ENCODE data around the gene KCNJ1.

The KCNJ1 gene

DNA sequence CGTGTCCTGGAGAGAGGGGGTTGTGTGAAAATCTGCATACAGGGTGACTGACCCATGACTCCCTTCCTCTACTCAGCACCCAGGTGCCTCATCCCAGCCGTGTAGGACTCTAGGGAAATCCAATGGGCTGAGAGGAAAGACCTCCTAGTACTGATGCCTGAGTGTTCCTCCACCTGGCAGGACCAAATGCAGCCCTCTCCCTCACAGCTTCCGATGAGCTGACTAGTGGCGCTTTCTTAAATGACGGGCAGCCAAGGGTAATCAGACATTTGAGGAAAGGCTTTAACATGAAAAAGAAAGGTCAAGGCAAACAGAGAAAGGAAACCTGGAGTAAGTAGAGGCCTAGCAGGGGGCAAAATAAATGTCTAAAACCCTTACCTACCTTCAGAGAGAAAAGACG lies 5.0 kb upstream of the KCNJ1 start:
- no peaks in the 10 kb centered on the region for H3K4me1 ChIP-seq (ENCODE audit: control insufficient read depth in 5 of 5, insufficient read depth in 5 of 5, low read length in 5 of 5)
- H3K27me3 ChIP-seq (ENCODE audit: control insufficient read depth in 5 of 5, insufficient read depth in 4 of 5, low read length in 5 of 5) = no peaks in the 10 kb centered on the region
- H3K9me3 ChIP-seq (ENCODE audit: control insufficient read depth in 5 of 5, low read length in 5 of 5) = no peaks in the 10 kb centered on the region
- no peak overlapping the region for H3K9ac ChIP-seq (ENCODE audit: low read length in 5 of 5)
- no peak overlapping the region for H3K4me3 ChIP-seq (ENCODE audit: low read depth in 1 of 5, low read length in 5 of 5)
- H3K27ac ChIP-seq (ENCODE audit: low read depth, low read length) = no peak overlapping the region
- no peaks in the 10 kb centered on the region for H3K36me3 ChIP-seq (ENCODE audit: control insufficient read depth in 5 of 5, insufficient read depth in 5 of 5, low read length in 5 of 5)

GRCh38 chr11:128871168-128871610 lies 4.1 kb upstream of the KCNJ1 start:
- H3K4me3 ChIP-seq (ENCODE audit: low read depth in 1 of 5, low read length in 5 of 5) = no peak overlapping the region
- H3K36me3 ChIP-seq (ENCODE audit: control insufficient read depth in 5 of 5, insufficient read depth in 5 of 5, low read length in 5 of 5) = no peaks in the 10 kb centered on the region
- H3K27me3 ChIP-seq (ENCODE audit: control insufficient read depth in 5 of 5, insufficient read depth in 4 of 5, low read length in 5 of 5) = no peaks in the 10 kb centered on the region
- no peaks in the 10 kb centered on the region for H3K9me3 ChIP-seq (ENCODE audit: control insufficient read depth in 5 of 5, low read length in 5 of 5)
- no peak overlapping the region for H3K9ac ChIP-seq (ENCODE audit: low read length in 5 of 5)
- no peaks in the 10 kb centered on the region for H3K4me1 ChIP-seq (ENCODE audit: control insufficient read depth in 5 of 5, insufficient read depth in 5 of 5, low read length in 5 of 5)
- no peak overlapping the region for H3K27ac ChIP-seq (ENCODE audit: low read depth, low read length)

DNA sequence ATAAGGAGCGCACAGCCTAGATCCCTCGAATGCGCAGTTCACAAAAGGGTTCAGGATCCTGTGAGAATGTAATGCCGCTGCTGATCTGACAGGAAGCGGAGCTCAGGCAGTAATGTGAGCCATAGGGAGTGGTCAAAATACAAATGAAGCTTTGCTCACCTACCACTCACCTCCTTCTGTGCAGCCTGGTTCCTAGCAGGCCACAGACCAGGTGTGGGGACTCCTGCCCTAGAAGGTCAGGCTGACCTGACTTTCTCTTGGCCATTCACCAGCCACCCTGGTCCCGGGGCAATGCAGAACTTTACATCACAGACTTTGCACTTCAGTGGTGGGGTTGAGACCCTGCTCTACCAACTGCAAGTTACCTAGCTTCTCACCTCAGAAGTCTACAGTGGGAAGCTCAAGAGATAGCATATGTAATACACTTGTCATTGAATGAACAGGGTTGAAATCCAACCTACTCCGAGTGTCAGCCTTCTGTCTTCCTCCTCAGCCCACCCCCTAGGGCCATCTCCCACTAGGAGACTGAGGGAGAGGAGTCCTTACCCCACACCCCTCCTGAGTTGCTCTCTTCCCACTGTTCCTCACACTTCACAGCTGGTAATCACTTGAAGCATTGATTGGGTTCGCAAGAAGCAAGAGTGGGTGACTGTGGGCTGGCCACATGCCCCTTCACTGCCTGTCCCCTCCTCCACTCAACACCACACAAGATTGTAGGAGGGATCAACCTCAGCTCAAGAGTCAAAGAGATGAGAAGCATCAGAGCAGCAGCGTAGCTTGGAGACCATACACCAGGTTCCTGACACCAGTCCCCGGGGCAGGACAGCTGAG lies 2.0 kb upstream of the KCNJ1 start:
- H3K9ac ChIP-seq (ENCODE audit: low read length in 5 of 5) = no peak overlapping the region
- H3K9me3 ChIP-seq (ENCODE audit: control insufficient read depth in 5 of 5, low read length in 5 of 5) = no peaks in the 10 kb centered on the region
- no peaks in the 10 kb centered on the region for H3K36me3 ChIP-seq (ENCODE audit: control insufficient read depth in 5 of 5, insufficient read depth in 5 of 5, low read length in 5 of 5)
- H3K27me3 ChIP-seq (ENCODE audit: control insufficient read depth in 5 of 5, insufficient read depth in 4 of 5, low read length in 5 of 5) = no peaks in the 10 kb centered on the region
- H3K27ac ChIP-seq (ENCODE audit: low read depth, low read length) = no peak overlapping the region
- no peaks in the 10 kb centered on the region for H3K4me1 ChIP-seq (ENCODE audit: control insufficient read depth in 5 of 5, insufficient read depth in 5 of 5, low read length in 5 of 5)
- no peak overlapping the region for H3K4me3 ChIP-seq (ENCODE audit: low read depth in 1 of 5, low read length in 5 of 5)

GRCh38 chr11:128865490-128865889 lies 1.6 kb downstream of the KCNJ1 start:
- Histone ChIP-seq H3K27ac (ENCODE audit: low read depth, low read length) (no peak overlapping the region), H3K27me3 (ENCODE audit: control insufficient read depth in 5 of 5, insufficient read depth in 4 of 5, low read length in 5 of 5) (no peaks in the 10 kb centered on the region), H3K4me1 (ENCODE audit: control insufficient read depth in 5 of 5, insufficient read depth in 5 of 5, low read length in 5 of 5) (no peaks in the 10 kb centered on the region), H3K4me3 (ENCODE audit: low read depth in 1 of 5, low read length in 5 of 5) (no peak overlapping the region), H3K9me3 (ENCODE audit: control insufficient read depth in 5 of 5, low read length in 5 of 5) (no peaks in the 10 kb centered on the region), H3K9ac (ENCODE audit: low read length in 5 of 5) (no peak overlapping the region), H3K36me3 (ENCODE audit: control insufficient read depth in 5 of 5, insufficient read depth in 5 of 5, low read length in 5 of 5) (no peaks in the 10 kb centered on the region)

DNA sequence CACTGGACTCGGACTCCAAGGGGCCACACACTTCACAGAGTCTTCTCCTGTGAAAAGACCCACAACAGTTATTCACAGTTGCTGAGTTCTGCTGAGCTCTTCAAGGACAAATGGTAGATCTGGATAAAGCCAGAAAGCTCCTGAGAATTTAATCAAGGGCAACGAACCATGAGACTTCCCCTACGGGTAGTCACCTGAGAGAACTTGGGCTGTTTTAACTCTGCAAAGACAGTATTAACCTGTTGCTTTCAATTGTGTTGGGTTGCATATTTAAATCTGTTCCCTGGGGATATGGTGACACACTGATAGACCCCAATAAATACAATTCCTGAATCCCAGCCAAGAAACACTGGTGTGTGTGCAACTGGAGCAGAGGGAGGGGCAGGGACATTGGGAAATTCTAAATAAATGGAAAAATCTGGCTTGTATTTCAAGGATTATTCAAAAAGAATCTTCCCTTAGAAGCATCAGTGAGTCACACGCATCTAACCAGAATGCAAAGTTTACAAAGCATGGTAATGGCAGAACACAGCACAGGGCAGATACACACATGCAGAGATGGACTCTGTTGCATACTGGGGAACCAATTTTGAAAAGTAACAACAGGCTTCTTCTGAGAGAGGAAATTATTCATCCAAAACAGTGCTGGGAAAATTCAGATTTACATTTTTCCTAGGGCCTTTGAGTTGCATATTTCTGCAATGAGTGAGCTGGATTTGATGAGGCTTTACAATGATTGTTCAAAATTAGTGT lies 4.0 kb downstream of the KCNJ1 start:
- Histone ChIP-seq H3K9ac (ENCODE audit: low read length in 5 of 5) (no peak overlapping the region), H3K27me3 (ENCODE audit: control insufficient read depth in 5 of 5, insufficient read depth in 4 of 5, low read length in 5 of 5) (no peaks in the 10 kb centered on the region), H3K4me1 (ENCODE audit: control insufficient read depth in 5 of 5, insufficient read depth in 5 of 5, low read length in 5 of 5) (peaks cover 0 to 7% (median 0%) of the 10 kb centered on the region in 5 donors), H3K36me3 (ENCODE audit: control insufficient read depth in 5 of 5, insufficient read depth in 5 of 5, low read length in 5 of 5) (no peaks in the 10 kb centered on the region), H3K9me3 (ENCODE audit: control insufficient read depth in 5 of 5, low read length in 5 of 5) (no peaks in the 10 kb centered on the region), H3K4me3 (ENCODE audit: low read depth in 1 of 5, low read length in 5 of 5) (no peak overlapping the region), H3K27ac (ENCODE audit: low read depth, low read length) (no peak overlapping the region)

- H3K9ac ChIP-seq (ENCODE audit: low read length in 5 of 5) = no peak overlapping the region
- no peaks in the 10 kb centered on the region for H3K9me3 ChIP-seq (ENCODE audit: control insufficient read depth in 5 of 5, low read length in 5 of 5)
- no peak overlapping the region for H3K27ac ChIP-seq (ENCODE audit: low read depth, low read length)
- peaks cover 0 to 7% (median 0%) of the 10 kb centered on the region in 5 donors for H3K4me1 ChIP-seq (ENCODE audit: control insufficient read depth in 5 of 5, insufficient read depth in 5 of 5, low read length in 5 of 5)
- H3K36me3 ChIP-seq (ENCODE audit: control insufficient read depth in 5 of 5, insufficient read depth in 5 of 5, low read length in 5 of 5) = no peaks in the 10 kb centered on the region
- H3K4me3 ChIP-seq (ENCODE audit: low read depth in 1 of 5, low read length in 5 of 5) = no peak overlapping the region
- H3K27me3 ChIP-seq (ENCODE audit: control insufficient read depth in 5 of 5, insufficient read depth in 4 of 5, low read length in 5 of 5) = no peaks in the 10 kb centered on the region
These were observed 4.7 kb downstream of the KCNJ1 start for GRCh38 chr11:128862406-128862805.

DNA sequence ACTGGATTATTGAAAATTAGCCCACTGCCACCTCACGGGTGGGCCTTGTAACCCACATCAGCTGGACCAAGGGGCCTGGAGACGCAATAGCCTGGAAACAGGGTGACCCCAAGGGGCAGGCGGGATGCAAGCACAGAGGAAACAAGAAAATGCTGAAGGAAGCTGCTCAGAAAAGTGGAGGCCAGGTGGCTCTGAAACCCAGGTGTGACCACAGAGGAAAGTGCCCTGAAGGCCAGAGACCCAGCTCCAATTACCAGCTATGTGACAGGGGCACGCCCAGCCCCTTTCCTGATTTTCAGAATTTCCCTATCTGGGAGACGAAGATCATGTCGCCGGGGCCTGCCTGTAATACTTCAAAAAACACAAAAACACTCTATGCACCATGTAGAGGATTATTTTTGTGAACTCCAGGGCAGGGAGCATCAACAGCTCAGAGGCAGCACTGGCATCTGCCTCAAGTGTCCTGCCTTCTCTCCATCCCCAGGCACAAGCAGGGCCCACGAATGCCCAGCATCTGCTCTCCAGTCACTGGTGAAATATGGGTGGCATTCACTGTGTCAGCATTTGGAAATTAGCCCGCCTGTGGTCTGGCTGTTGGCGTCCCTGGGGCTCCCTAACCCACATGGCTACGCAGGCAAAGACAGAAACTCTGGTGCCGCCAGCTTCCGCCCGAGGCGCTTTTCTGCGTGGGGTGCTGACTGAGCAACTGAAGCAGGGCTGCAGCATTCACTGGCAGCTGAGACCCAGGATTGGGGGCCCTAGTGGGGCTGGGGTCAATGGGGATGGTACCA lies 6.3 kb downstream of the KCNJ1 start:
- Histone ChIP-seq H3K27me3 (ENCODE audit: control insufficient read depth in 5 of 5, insufficient read depth in 4 of 5, low read length in 5 of 5) (no peaks in the 10 kb centered on the region), H3K9ac (ENCODE audit: low read length in 5 of 5) (no peak overlapping the region), H3K36me3 (ENCODE audit: control insufficient read depth in 5 of 5, insufficient read depth in 5 of 5, low read length in 5 of 5) (no peaks in the 10 kb centered on the region), H3K4me1 (ENCODE audit: control insufficient read depth in 5 of 5, insufficient read depth in 5 of 5, low read length in 5 of 5) (peaks cover 0 to 7% (median 0%) of the 10 kb centered on the region in 5 donors), H3K9me3 (ENCODE audit: control insufficient read depth in 5 of 5, low read length in 5 of 5) (no peaks in the 10 kb centered on the region), H3K27ac (ENCODE audit: low read depth, low read length) (no peak overlapping the region), H3K4me3 (ENCODE audit: low read depth in 1 of 5, low read length in 5 of 5) (no peak overlapping the region)

- Histone ChIP-seq H3K27ac (ENCODE audit: low read depth, low read length) (no peak overlapping the region), H3K9me3 (ENCODE audit: control insufficient read depth in 5 of 5, low read length in 5 of 5) (no peaks in the 10 kb centered on the region), H3K9ac (ENCODE audit: low read length in 5 of 5) (peak overlapping the region in 1 of 5 donors; percentile 8), H3K27me3 (ENCODE audit: control insufficient read depth in 5 of 5, insufficient read depth in 4 of 5, low read length in 5 of 5) (no peaks in the 10 kb centered on the region), H3K4me3 (ENCODE audit: low read depth in 1 of 5, low read length in 5 of 5) (no peak overlapping the region), H3K36me3 (ENCODE audit: control insufficient read depth in 5 of 5, insufficient read depth in 5 of 5, low read length in 5 of 5) (no peaks in the 10 kb centered on the region), H3K4me1 (ENCODE audit: control insufficient read depth in 5 of 5, insufficient read depth in 5 of 5, low read length in 5 of 5) (peaks cover 0 to 7% (median 0%) of the 10 kb centered on the region in 5 donors)
These were observed 7.3 kb downstream of the KCNJ1 start for GRCh38 chr11:128859563-128860441.

GRCh38 chr11:128857341-128857740 lies 9.8 kb downstream of the KCNJ1 start:
- peaks cover 0 to 7% (median 0%) of the 10 kb centered on the region in 5 donors for H3K4me1 ChIP-seq (ENCODE audit: control insufficient read depth in 5 of 5, insufficient read depth in 5 of 5, low read length in 5 of 5)
- no peak overlapping the region for H3K4me3 ChIP-seq (ENCODE audit: low read depth in 1 of 5, low read length in 5 of 5)
- no peaks in the 10 kb centered on the region for H3K36me3 ChIP-seq (ENCODE audit: control insufficient read depth in 5 of 5, insufficient read depth in 5 of 5, low read length in 5 of 5)
- no peak overlapping the region for H3K9ac ChIP-seq (ENCODE audit: low read length in 5 of 5)
- no peaks in the 10 kb centered on the region for H3K9me3 ChIP-seq (ENCODE audit: control insufficient read depth in 5 of 5, low read length in 5 of 5)
- no peaks in the 10 kb centered on the region for H3K27me3 ChIP-seq (ENCODE audit: control insufficient read depth in 5 of 5, insufficient read depth in 4 of 5, low read length in 5 of 5)
- H3K27ac ChIP-seq (ENCODE audit: low read depth, low read length) = no peak overlapping the region

Data from subcutaneous abdominal adipose tissue (tissue), 5 donors.